ENCODE data around the gene FMNL2.

The FMNL2 gene

DNA sequence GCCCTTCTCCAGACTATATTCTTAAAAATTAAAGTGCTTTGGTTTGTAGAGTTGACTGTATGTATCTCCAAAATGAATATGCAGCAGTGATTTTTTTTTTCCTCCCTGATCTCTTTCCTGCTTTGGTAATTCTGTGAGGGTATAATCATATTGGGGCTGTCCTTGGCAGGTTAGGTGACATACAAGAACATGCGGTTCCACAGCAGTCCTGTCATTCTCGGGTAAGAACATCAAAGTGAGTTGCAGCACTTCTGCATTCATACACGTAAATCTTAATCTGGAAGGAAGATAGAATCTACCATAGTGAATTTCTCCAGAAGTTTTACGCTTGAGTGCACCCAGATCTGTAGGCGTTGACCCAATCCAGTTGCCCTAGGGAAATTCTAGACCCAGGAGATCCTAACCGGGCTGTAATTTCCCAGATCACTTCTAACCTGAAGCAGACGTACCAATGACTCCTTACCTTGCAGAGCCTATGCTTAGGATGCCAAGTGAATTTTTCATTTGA lies 272.9 kb downstream of the FMNL2 start:
- DNase-seq (no peak), ATAC-seq (replicated peaks) (no peak)
- Mint-ChIP-seq H3K4me3 (no peak overlapping the region), H3K4me1 (peaks cover 14 to 20% of the 10 kb centered on the region in 2 donors), H3K27ac (no peak overlapping the region), H3K36me3 (no peaks in the 10 kb centered on the region), H3K27me3 (no peaks in the 10 kb centered on the region), H3K9me3 (no peaks in the 10 kb centered on the region)

DNA sequence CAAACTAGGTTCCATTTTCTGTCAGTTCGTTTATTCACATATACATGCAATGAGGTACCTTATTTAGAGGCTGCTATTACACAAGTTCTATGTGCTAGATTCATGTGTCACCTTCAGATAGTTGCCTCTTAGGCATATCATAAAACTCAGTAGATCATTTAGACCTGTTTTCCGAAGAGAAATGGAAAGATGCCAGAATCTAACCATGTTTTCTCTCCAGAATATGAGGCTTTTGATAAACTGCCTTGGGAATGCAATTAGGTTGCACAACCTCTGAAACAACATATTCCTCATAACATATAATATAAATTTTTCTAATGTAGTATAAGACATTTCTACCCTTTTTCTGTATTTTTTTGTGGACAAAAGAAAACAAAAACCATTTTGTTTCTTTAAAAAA lies 274.2 kb downstream of the FMNL2 start:
- H3K9me3 Mint-ChIP-seq = no peaks in the 10 kb centered on the region
- H3K4me1 Mint-ChIP-seq = peaks cover 25 to 33% of the 10 kb centered on the region in 2 donors
- H3K4me3 Mint-ChIP-seq = no peak overlapping the region
- no peaks in the 10 kb centered on the region for H3K27me3 Mint-ChIP-seq
- ATAC-seq (replicated peaks) (no peak), DNase-seq (no peak)
- no peaks in the 10 kb centered on the region for H3K36me3 Mint-ChIP-seq
- no peak overlapping the region for H3K27ac Mint-ChIP-seq

DNA sequence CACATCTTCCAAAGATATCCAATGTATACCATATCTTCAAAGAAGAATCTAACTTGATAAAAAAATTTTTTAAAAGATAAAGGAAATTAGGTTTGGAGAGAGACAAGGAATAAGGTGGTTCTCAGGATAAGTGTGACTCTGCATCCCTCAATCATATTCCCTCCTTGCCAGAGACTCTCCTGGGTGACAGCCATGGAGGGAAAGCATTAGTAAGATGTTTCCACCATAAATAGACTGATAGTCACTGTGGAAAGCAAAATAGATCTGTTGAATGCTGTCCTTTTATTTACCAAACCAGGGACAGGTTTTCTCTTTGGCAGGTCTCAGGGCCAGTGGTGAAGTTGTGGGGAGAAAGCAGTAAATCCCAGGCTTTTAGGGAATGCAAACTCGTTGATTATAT lies 274.7 kb downstream of the FMNL2 start:
- Mint-ChIP-seq H3K27ac (no peak overlapping the region), H3K27me3 (no peaks in the 10 kb centered on the region), H3K4me1 (peaks cover 27 to 38% of the 10 kb centered on the region in 2 donors)

DNA sequence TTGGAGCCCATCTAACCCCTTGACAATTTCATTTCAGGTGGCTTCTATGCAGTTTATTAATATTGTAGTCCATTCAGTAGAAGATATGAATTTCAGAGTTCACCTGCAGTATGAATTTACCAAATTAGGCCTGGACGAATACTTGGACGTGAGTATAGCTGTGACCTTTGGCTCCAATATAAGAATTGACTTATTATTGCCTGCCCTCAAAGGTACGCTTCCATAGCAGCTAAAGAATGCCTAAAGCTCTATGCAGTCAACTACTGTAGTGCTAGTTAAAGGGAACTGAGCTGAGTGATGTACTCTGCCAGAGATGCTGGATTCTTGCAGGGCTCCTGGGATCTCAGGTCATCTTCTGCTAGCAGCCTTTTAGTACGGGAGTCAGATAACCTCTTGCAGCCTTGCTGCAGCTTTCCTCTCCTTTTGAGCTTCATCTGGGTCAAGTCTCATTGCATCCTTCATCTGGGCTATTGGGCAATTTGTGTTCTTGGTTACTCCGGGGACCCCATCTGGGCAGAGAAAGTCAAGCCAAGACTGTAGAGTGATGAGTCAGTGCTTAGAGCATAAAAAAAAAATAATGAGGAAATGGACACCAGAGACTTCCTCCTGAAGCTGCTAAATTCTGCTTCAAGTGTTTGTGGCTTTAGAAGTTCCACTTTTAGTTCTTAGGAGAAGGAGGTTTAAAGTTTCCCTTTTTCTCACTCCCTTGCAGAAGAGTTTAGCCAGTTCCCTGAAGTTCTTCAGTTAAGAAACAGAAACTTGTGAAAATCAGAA lies 276.7 kb downstream of the FMNL2 start:
- Mint-ChIP-seq H3K27me3 (no peaks in the 10 kb centered on the region), H3K9me3 (no peaks in the 10 kb centered on the region), H3K27ac (peak overlapping the region; percentile 75), H3K36me3 (no peaks in the 10 kb centered on the region), H3K4me1 (peaks cover 30 to 45% of the 10 kb centered on the region in 2 donors), H3K4me3 (peak overlapping the region; percentile 47 to 72)
- ATAC-seq (replicated peaks) = peak; percentile 88 to 90
- peak; percentile 16 for DNase-seq

More for the DNA sequence above, 274.7 kb downstream of the FMNL2 start:
- no peak for ATAC-seq (replicated peaks)
- H3K36me3 Mint-ChIP-seq = no peaks in the 10 kb centered on the region
- no peak overlapping the region for H3K4me3 Mint-ChIP-seq
- H3K9me3 Mint-ChIP-seq = no peaks in the 10 kb centered on the region
- no peak for DNase-seq

DNA sequence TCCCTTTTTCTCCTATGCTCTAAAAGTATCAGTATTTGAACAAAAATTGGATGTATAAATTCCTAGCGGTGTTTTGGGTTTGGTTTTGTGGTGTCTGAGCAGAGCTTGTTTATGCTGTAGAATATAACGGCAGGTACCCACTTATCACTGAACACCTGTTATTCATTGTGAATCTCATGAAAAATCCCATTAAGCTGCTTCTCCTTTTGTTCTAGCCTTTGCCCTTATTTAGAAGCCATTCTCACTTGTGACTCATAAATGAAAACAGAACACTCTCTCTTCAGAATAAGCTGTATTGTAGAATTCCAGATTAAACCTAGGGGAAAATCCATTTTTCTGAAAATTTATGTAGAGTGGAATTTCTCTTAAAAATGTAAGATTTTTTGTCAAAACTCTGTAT lies 278.3 kb downstream of the FMNL2 start:
- peak; percentile 55 to 69 for ATAC-seq (replicated peaks)
- Mint-ChIP-seq H3K4me3 (peak overlapping the region; percentile 13 to 46), H3K36me3 (peaks cover 0 to 1% of the 10 kb centered on the region in 2 donors), H3K27me3 (no peaks in the 10 kb centered on the region), H3K4me1 (peaks cover 27 to 40% of the 10 kb centered on the region in 2 donors), H3K9me3 (no peaks in the 10 kb centered on the region), H3K27ac (peak overlapping the region; percentile 72)
- no peak for DNase-seq

DNA sequence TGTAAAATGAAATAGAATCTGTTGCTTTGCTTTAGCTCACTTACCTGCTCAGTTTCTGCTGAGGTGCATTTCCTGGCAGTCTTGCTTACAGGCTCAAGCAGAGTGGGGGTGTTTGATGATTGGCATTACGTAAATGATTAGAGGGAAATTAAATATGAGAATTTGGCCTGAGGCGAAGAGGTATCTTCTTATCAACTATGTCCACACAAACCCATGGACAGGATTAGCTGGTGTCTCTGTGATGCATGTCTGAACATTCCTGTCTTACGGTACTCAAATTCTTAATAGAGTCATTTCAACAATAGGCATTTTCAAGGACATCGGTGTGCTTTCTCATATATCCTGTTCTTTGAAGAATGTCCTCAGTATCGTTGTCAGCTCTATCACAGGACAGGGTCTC lies 280.2 kb downstream of the FMNL2 start:
- Mint-ChIP-seq H3K27ac (no peak overlapping the region), H3K4me3 (no peak overlapping the region), H3K9me3 (no peaks in the 10 kb centered on the region), H3K27me3 (no peaks in the 10 kb centered on the region), H3K4me1 (peaks cover 27 to 40% of the 10 kb centered on the region in 2 donors), H3K36me3 (peaks cover 3 to 9% of the 10 kb centered on the region in 2 donors)
- DNase-seq = no peak
- ATAC-seq (replicated peaks) = no peak

DNA sequence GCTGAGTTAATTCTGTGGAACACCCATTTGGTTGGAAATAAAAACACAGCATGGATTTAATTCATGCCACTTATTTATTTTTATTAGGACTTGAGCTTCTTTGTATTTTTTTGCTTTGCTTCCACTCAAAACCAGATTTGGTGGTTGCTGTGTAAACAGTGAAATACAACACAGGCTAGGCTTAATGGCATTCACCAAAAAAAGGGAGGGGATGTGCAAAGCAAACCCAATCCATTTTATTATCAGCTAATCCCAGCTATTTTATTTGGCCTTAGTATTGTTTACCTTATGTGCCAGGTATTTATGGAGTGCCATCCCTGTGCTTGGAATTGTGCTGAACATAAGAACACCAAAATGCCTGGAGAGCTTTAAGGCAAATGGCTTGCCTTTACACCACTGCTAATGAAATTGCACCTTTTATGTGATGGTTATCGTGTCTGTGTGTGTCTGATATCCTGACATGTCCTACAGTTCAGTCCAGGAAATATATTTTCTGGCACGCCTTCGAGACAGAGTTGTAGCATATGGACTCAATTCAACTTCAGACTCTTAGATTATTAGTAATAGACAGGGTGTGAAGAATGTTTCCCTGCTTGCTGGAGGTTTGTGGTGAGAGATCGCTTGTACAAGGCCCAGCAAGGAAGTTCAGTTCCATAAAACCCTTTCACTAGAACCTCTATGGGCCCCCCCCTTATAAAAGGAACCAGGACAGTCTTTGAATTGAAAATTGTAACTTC lies 282.6 kb downstream of the FMNL2 start:
- Mint-ChIP-seq H3K27me3 (no peaks in the 10 kb centered on the region), H3K27ac (no peak overlapping the region), H3K9me3 (no peaks in the 10 kb centered on the region), H3K4me3 (no peak overlapping the region), H3K36me3 (peaks cover 3 to 9% of the 10 kb centered on the region in 2 donors), H3K4me1 (peaks cover 18 to 27% of the 10 kb centered on the region in 2 donors)
- DNase-seq (no peak), ATAC-seq (replicated peaks) (no peak)

DNA sequence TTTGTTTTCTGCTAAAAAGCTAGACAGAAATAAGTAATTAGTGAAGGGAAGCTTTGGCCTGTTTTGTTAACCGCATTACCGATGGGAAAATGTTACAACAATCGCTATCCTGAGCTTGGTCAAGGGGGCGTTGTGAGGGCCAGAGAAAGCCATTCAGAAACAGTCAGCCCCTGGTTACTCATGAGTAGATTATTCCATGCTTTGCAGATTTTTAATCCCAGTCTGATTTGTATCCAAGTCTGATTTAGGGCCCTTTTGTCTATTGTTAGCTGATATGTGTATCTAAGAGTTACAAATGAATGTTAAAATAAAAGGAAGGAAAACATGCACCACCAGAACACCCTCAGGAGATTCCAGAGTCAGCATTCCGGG lies 283.2 kb downstream of the FMNL2 start:
- no peak overlapping the region for H3K4me3 Mint-ChIP-seq

DNA sequence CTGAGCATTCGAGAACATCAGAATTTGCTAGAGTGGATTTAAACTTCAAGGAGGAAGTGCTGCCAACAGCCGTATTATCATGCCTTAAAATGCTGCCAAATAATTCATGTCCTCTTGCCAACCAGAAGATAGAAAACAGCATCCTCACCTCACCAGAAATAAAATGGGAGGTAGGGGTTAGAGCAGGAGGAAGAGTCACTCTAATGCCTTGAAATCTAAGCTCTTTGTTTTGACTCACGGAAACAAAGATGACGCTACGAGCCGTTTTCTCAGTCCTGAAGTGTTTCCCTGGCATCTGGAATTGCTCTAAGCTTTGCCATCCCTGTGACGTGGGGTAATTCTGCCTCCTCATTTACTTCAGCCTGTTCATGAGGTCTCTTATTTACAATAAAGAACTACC lies 285.2 kb downstream of the FMNL2 start:
- no peak overlapping the region for H3K27ac Mint-ChIP-seq
- H3K36me3 Mint-ChIP-seq = peaks cover 3 to 9% of the 10 kb centered on the region in 2 donors
- H3K4me1 Mint-ChIP-seq = peaks cover 2% of the 10 kb centered on the region in 2 donors
- H3K4me3 Mint-ChIP-seq = no peak overlapping the region
- H3K9me3 Mint-ChIP-seq = no peaks in the 10 kb centered on the region
- DNase-seq (no peak), ATAC-seq (replicated peaks) (no peak)
- H3K27me3 Mint-ChIP-seq = no peaks in the 10 kb centered on the region

More for the DNA sequence above, 283.2 kb downstream of the FMNL2 start:
- Mint-ChIP-seq H3K36me3 (peaks cover 3 to 9% of the 10 kb centered on the region in 2 donors), H3K4me1 (peaks cover 13 to 21% of the 10 kb centered on the region in 2 donors), H3K27ac (no peak overlapping the region), H3K27me3 (no peaks in the 10 kb centered on the region), H3K9me3 (no peaks in the 10 kb centered on the region)
- no peak for DNase-seq
- no peak for ATAC-seq (replicated peaks)

DNA sequence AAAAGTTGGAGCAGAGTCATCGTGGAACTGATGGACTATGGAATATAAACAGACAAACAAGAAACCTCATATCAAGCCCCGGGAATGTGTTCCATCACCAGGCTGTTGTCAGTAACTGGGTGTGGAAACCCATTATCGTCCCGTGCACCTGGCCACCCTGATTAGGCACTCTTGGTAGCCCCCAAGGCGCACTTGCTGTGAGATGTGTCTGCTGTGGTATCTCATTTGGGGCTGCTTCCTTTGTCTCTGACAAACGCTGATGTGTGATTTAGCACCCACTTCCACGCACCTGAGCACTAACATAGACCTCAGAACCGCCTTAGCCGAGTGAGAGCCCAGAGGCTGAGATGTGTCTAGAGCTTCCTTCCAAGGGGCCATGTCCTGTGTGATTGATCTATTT lies 286.0 kb downstream of the FMNL2 start:
- DNase-seq = no peak
- Mint-ChIP-seq H3K27me3 (no peaks in the 10 kb centered on the region), H3K9me3 (no peaks in the 10 kb centered on the region), H3K27ac (no peak overlapping the region), H3K4me3 (no peak overlapping the region), H3K4me1 (no peaks in the 10 kb centered on the region), H3K36me3 (peaks cover 3 to 9% of the 10 kb centered on the region in 2 donors)
- no peak for ATAC-seq (replicated peaks)

DNA sequence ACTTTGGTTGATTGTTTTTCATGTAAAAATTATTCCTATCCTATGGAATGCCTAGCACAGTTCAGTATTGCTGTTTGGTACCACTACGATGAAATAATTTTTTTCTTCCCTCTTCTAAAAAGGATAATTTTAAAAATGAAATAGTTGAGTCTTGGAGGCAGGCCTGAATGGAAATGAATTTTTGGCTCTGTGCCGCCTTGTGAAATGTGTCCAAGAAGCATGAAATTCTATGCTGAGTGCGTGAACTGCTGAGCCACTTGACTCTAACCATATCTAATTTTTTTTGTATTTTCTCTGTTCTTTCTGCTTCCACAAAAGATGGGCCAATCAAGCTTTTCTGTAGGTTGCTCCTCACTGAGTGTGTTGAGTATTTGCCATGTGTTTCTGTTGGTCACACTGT lies 287.2 kb downstream of the FMNL2 start:
- H3K27me3 Mint-ChIP-seq = no peaks in the 10 kb centered on the region
- ATAC-seq (replicated peaks) (no peak), DNase-seq (no peak)
- no peak overlapping the region for H3K27ac Mint-ChIP-seq
- H3K4me3 Mint-ChIP-seq = no peak overlapping the region
- no peaks in the 10 kb centered on the region for H3K4me1 Mint-ChIP-seq
- H3K9me3 Mint-ChIP-seq = no peaks in the 10 kb centered on the region
- peaks cover 2 to 9% of the 10 kb centered on the region in 2 donors for H3K36me3 Mint-ChIP-seq

DNA sequence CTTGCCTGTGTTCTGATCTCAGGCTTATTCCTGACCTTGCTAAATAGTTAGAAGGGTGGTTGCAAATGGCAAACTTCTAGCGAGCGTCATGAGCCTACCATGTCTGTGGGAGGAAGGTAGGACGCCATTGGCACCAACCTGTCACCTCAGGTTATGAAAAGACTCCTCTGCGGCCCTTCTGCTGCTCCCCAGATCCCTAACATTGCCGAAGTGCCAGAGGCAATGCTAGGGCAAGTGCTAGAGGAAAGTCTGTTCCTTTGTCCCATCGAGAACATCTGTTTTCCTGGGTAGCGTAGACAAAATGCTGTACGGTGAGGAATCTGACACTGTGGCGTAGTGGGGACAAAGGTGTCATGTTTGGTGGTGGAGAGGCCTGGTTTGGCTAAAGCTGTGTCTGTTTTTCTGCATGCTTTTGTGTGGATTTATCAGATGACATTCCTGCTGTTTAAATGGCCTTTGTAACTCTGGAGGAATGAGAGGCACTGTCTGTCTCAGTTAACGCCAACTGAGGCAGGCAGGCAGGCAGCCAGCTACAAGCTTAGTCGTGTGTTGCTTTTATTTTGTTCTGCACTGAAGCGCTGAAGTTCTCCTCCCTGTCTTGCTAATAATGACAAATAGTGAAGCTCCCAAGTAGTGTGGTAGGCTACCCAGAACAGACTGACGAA lies 288.2 kb downstream of the FMNL2 start:
- DNase-seq (no peak), ATAC-seq (replicated peaks) (no peak)
- no peaks in the 10 kb centered on the region for H3K4me1 Mint-ChIP-seq
- H3K9me3 Mint-ChIP-seq = no peaks in the 10 kb centered on the region
- no peaks in the 10 kb centered on the region for H3K27me3 Mint-ChIP-seq
- H3K4me3 Mint-ChIP-seq = no peak overlapping the region
- peaks cover 2 to 9% of the 10 kb centered on the region in 2 donors for H3K36me3 Mint-ChIP-seq
- H3K27ac Mint-ChIP-seq = no peak overlapping the region

DNA sequence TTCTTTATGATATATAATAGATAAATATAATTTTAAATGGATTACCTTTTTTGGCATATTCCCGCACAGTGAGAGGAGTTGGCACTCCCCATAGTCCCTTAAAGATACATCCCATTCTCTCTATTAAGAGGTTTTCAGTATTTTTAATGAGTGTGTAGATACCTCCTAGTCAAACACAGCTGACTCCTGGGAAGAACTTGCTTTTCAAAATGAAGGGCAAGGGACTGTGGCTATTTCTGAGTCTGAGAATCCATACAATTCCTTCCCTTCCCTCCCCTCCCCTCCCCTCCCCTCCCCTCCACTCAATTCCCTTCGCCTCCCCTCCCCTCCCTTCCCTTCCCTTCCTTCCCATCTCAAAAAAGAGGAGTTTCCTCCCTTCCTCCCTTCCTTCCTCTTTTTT lies 288.8 kb downstream of the FMNL2 start:
- Mint-ChIP-seq H3K4me3 (no peak overlapping the region), H3K36me3 (peaks cover 2 to 7% of the 10 kb centered on the region in 2 donors), H3K9me3 (no peaks in the 10 kb centered on the region), H3K27ac (no peak overlapping the region), H3K4me1 (no peaks in the 10 kb centered on the region), H3K27me3 (no peaks in the 10 kb centered on the region)
- ATAC-seq (replicated peaks) = no peak
- DNase-seq = no peak

DNA sequence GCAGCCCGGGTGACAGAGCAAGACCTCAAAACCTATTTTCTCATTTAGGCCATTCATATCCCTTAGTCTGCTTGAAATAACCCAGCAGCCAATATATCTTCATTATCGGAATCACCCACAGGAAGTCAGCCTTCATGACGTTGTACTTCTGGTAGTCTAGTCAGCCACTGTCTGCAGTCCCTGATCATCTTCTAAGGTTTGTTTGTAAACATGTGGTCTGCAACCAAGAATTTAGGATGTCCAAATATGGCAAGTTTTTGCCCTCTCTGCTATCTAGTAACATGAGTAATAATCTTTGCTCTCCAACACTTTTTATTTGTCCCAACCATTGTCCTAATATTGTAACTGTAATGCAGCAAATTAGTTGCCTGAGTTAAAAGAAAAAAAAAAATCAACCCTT lies 289.8 kb downstream of the FMNL2 start:
- Mint-ChIP-seq H3K27me3 (no peaks in the 10 kb centered on the region), H3K27ac (no peak overlapping the region), H3K4me3 (no peak overlapping the region), H3K4me1 (no peaks in the 10 kb centered on the region), H3K36me3 (peaks cover 0 to 1% of the 10 kb centered on the region in 2 donors), H3K9me3 (no peaks in the 10 kb centered on the region)
- no peak for ATAC-seq (replicated peaks)
- no peak for DNase-seq
